ENCODE data around the gene TTC38. TPM values are rescaled to one million over a fixed set of nuclear protein-coding genes. Genes with fewer than 3 reads are reported as not detected.

TTC38 gene
- total RNA-seq, 1 donor from 2014 or later, result 55.3 TPM

DNA sequence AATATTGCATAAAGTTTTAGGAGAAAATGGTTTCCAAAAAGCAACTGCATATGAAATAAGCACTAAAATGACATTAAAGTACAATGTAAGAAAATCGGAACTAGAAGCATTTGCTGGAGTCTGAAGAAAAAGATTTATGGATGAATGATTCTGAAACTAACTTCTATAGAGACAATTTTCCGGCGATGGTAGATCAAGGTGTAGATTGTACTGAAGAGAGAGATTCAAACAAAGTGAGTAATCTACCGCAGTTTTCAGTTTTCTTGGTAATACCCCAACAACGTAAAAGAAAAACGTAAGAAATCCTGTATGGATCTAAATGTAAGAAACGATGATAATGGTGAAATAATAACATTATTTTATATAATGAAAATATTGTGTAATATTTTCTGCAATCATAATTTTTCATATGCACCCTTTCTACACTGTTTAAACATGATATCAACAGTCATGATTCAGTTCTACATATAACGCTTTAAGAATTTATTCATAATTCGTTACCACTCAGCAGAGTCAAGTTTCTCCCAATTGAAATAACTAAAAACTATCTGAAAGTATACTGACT lies 15.9 kb upstream of the TTC38 start:
- TF ChIP-seq, protein P1, sequence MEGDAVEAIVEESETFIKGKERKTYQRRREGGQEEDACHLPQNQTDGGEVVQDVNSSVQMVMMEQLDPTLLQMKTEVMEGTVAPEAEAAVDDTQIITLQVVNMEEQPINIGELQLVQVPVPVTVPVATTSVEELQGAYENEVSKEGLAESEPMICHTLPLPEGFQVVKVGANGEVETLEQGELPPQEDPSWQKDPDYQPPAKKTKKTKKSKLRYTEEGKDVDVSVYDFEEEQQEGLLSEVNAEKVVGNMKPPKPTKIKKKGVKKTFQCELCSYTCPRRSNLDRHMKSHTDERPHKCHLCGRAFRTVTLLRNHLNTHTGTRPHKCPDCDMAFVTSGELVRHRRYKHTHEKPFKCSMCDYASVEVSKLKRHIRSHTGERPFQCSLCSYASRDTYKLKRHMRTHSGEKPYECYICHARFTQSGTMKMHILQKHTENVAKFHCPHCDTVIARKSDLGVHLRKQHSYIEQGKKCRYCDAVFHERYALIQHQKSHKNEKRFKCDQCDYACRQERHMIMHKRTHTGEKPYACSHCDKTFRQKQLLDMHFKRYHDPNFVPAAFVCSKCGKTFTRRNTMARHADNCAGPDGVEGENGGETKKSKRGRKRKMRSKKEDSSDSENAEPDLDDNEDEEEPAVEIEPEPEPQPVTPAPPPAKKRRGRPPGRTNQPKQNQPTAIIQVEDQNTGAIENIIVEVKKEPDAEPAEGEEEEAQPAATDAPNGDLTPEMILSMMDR (IDR thresholded peaks at IDR 0.05), result no peak
- Histone ChIP-seq H3K27ac (no peak overlapping the region), H3K4me1 (peaks cover 10 to 11% of the 10 kb centered on the region in 2 donors), H3K27me3 (no peaks in the 10 kb centered on the region), H3K4me3 (no peak overlapping the region), H3K36me3 (no peaks in the 10 kb centered on the region), H3K9me3 (no peaks in the 10 kb centered on the region)
- DNase-seq (ENCODE audit: low spot score in 2 of 2), result no peak
- intact Hi-C loops (cut with DNase I), result loop anchor here (5.0 kb wide), 1 partner anchor 100 kb away; the partner anchor contains the start of gene PPARA

DNA sequence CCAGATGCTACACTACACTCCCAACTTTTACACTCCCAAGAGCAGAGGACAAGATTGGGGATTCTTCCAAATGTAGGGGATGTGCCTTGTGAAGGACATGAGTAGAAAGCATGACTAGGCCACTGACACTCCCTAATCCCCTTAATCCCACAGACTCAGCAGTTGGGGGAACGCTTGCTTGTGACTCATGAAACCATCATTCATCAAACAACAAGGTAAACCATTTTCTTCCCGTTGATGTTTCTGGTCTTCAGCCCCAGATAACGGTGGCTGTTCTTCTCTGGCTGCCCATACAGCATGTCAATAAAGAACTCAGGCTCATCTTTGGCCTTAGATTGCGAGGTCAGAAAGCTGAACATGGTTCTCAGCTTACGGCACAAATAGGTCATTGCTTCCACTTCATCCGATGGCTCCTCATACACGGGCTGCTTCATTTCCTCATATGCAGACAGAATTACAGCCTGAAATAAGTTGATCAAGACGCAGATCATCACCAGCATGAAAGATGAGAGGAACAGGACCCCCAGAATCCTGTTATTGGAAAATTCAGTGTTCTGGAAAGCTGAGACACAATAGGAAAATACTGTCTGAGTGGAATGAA lies 11.3 kb upstream of the TTC38 start:
- H3K36me3 ChIP-seq, result no peaks in the 10 kb centered on the region
- no peak overlapping the region for H3K27ac ChIP-seq
- H3K9me3 ChIP-seq, result no peaks in the 10 kb centered on the region
- H3K4me1 ChIP-seq, result no peaks in the 10 kb centered on the region
- no peak for DNase-seq (ENCODE audit: low spot score in 2 of 2)
- TF ChIP-seq, protein P1 (IDR thresholded peaks at IDR 0.05), result no peak
- intact Hi-C loops (cut with DNase I), result no loop called here
- no peak overlapping the region for H3K4me3 ChIP-seq
- H3K27me3 ChIP-seq, result no peaks in the 10 kb centered on the region

DNA sequence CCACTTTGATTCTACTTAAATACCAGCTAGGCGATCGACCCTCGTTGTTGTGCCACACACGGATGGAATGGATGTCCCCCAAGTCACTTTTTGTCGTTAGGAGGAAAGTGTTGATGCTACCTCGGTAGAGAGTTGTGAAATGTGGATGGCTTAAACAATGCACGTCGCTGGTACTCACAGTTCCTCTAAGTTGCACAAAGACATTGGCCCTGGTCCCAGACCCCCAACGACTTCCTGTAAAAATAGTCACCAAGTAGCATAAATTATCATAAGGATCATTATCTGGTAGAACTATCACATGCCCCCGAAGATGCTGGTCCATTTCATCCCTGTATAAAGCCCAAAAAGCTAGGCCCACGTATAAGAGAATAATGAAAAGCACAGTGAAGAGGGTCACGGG lies 8.4 kb upstream of the TTC38 start:
- Histone ChIP-seq H3K9me3 (no peaks in the 10 kb centered on the region), H3K27ac (no peak overlapping the region), H3K4me1 (no peaks in the 10 kb centered on the region), H3K27me3 (no peaks in the 10 kb centered on the region), H3K36me3 (no peaks in the 10 kb centered on the region), H3K4me3 (no peak overlapping the region)
- TF ChIP-seq, protein P1 (IDR thresholded peaks at IDR 0.05), result no peak
- intact Hi-C loops (cut with DNase I), result no loop called here
- DNase-seq (ENCODE audit: low spot score in 2 of 2), result no peak

DNA sequence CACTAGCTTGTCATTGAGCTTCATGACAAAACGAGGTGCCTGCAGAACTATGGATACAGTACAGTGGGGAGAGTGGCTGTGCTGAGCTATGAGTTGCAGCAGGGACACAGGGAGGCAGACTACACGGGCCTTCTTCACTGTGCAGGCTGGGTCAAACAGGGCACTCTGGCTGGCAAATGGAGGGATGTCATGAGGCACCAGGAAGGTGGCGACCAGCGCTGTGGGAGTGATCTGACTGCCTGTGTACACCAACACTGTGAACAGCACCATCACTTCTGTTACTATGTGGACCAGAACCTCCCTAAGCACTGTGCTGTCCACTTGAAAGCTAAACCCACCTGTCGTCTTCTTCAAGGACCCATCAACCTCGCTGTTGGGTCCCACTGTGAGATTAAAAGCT lies 7.8 kb upstream of the TTC38 start:
- TF ChIP-seq, protein P1 (IDR thresholded peaks at IDR 0.05), result no peak
- DNase-seq (ENCODE audit: low spot score in 2 of 2), result no peak
- Histone ChIP-seq H3K4me1 (no peaks in the 10 kb centered on the region), H3K27me3 (no peaks in the 10 kb centered on the region), H3K27ac (no peak overlapping the region), H3K36me3 (no peaks in the 10 kb centered on the region), H3K4me3 (no peak overlapping the region), H3K9me3 (no peaks in the 10 kb centered on the region)
- intact Hi-C loops (cut with DNase I), result loop anchor here (10.0 kb wide), 1 partner anchor 75 kb away; the partner anchor contains the start of gene TRMU

DNA sequence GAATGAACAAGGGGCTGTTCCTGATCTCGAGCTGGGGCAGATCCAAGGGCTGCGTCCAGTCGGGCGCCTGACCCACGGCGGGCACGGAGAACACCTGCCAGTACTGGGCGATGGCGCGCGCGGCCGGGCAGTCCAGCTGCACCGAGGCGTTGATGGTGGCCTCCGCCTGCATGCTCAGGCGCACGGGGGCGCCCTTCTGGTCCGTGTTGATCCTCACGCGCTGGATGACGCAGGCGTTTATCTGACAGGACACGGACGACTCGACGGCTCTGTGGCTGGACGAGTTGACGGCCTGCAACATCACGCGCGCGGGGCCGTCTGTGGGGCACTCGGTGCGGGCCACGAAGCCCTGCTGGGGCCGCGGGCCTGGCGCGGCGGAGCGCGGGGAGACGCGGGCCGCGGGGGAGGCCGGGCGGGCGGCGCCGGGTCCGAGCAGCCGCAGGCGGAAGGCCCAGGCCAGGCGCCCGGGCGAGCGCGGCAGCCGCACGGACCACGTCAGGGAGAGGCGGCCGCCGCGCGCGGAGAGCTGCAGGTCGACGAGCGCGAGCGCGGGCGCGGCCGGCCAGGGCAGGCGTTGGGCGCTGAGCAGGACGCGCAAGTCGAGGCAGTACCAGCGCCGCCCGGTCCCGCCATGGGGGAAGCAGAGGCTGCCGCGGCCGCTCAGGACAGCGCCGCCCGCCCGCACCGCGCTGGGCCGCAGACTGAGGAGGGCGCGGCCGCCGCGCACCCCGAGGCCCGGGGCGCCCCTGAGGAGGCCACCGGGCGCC lies 5.2 kb upstream of the TTC38 start:
- DNase-seq (ENCODE audit: low spot score in 2 of 2), result peak in 1 of 2 donors; percentile 84
- intact Hi-C loops (cut with DNase I), result loop anchor here (1.0 to 10.0 kb wide), 2 partner anchors 12 to 72 kb away; partner anchors contain the start of genes CDPF1 and TRMU
- Histone ChIP-seq H3K4me1 (peaks cover 0 to 8% of the 10 kb centered on the region in 2 donors), H3K4me3 (peak overlapping the region; percentile 41 to 59), H3K27ac (no peak overlapping the region), H3K27me3 (no peaks in the 10 kb centered on the region), H3K9me3 (no peaks in the 10 kb centered on the region), H3K36me3 (no peaks in the 10 kb centered on the region)
- TF ChIP-seq, protein P1 (IDR thresholded peaks at IDR 0.05), result peak; percentile 13 to 26 (median 25)

All from ascending aorta (tissue), 2 donors.